Measurements from ENCODE around the gene SOHLH1.

The SOHLH1 gene

DNA sequence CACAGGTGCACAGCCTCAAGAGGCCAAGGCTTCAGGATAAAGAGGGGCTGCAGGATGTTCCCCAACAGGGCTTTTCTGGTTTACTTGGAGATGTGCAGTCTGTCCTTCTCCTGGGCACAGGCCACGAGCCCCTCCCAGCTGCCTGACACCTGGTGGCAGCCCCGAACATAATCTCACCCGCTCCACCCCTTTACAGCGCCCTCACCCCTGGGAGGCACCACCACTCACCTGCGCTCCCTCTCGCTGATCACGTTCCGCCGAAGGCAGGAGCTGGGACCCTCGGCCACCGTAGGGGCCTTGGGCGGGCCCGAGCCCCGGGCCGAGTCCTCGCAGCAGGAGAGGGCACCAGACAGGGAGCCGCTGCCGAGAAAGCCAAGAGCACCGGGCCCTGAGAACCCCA is 514 bp downstream of the SOHLH1 start:
- Histone ChIP-seq H3K9me3 (ENCODE audit: control insufficient read depth, low read depth, low read length) (no peaks in the 10 kb centered on the region), H3K4me1 (ENCODE audit: control insufficient read depth, low read depth, low read length) (no peaks in the 10 kb centered on the region), H3K27ac (ENCODE audit: low read length) (no peak overlapping the region), H3K36me3 (ENCODE audit: control insufficient read depth, low read depth, low read length) (no peaks in the 10 kb centered on the region), H3K4me3 (ENCODE audit: low read length) (no peak overlapping the region), H3K27me3 (ENCODE audit: control insufficient read depth, insufficient read depth, low read length) (peaks cover 26% of the 10 kb centered on the region), H3K9ac (ENCODE audit: low read length) (no peak overlapping the region)

DNA sequence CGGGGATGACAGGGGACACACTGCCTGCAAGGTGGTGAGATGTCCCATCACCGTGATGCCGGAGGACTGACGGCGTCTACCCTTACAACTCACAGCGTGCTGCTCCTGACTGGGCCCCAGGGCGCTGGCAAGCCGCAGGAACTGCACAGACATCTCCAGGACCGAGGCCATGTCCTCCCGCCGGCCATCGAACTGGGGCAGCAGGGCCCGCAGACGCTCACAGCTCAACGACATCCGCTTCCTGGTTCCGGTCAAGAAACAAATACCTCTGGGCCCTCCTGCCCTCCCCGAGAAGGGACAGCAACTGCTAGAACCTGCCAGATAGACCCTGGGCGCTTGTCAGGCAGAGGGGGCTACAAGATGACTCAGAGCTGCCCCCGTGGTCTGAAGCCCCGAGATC is 1.0 kb downstream of the SOHLH1 start:
- H3K4me1 ChIP-seq (ENCODE audit: control insufficient read depth, low read depth, low read length) = no peaks in the 10 kb centered on the region
- H3K27me3 ChIP-seq (ENCODE audit: control insufficient read depth, insufficient read depth, low read length) = peaks cover 22% of the 10 kb centered on the region
- H3K4me3 ChIP-seq (ENCODE audit: low read length) = no peak overlapping the region
- H3K27ac ChIP-seq (ENCODE audit: low read length) = no peak overlapping the region
- no peaks in the 10 kb centered on the region for H3K36me3 ChIP-seq (ENCODE audit: control insufficient read depth, low read depth, low read length)
- H3K9ac ChIP-seq (ENCODE audit: low read length) = no peak overlapping the region
- no peaks in the 10 kb centered on the region for H3K9me3 ChIP-seq (ENCODE audit: control insufficient read depth, low read depth, low read length)

DNA sequence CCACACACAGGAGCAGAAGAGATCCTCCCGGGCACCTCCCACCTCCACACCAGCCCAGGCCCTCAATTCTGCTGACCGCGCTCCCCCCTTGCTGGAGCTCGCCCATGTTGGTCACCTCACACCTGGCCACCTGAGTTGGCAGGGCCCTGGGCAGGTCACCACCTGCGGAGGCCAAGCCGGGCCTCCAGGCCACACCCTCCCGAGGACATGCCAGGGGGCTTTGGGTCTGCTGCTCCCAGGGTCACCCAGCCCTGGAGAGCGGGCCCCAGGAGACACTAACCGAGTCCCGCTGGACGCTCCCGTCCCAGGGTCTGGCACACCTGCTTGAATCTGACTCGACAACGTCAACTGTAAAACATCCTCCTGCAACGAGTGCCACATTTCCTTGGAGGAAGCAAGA is 2.1 kb downstream of the SOHLH1 start:
- no peak overlapping the region for H3K4me3 ChIP-seq (ENCODE audit: low read length)
- H3K36me3 ChIP-seq (ENCODE audit: control insufficient read depth, low read depth, low read length) = no peaks in the 10 kb centered on the region
- no peak overlapping the region for H3K9ac ChIP-seq (ENCODE audit: low read length)
- no peak overlapping the region for H3K27ac ChIP-seq (ENCODE audit: low read length)
- peaks cover 12% of the 10 kb centered on the region for H3K27me3 ChIP-seq (ENCODE audit: control insufficient read depth, insufficient read depth, low read length)
- H3K4me1 ChIP-seq (ENCODE audit: control insufficient read depth, low read depth, low read length) = no peaks in the 10 kb centered on the region
- H3K9me3 ChIP-seq (ENCODE audit: control insufficient read depth, low read depth, low read length) = no peaks in the 10 kb centered on the region

DNA sequence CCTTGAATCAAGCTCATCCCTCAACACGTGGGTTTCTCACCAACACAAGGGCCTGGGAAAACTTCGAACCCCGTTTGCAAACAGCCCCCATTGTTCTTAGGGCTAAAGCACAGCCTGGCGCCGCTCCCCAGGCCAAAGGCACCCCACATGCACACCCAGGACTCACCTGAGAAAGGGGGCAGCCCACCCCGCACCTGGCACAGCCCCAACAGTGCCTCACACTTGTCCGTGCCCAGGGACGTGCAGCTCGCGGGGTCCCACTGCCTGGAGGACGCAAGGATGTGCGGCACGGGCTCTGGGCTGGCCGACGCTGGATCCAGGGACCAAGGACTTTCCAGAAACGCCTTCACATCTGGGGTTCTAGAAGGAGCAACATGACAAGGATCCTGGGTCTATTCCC is 2.8 kb downstream of the SOHLH1 start:
- no peak overlapping the region for H3K4me3 ChIP-seq (ENCODE audit: low read length)
- H3K4me1 ChIP-seq (ENCODE audit: control insufficient read depth, low read depth, low read length) = no peaks in the 10 kb centered on the region
- peaks cover 9% of the 10 kb centered on the region for H3K27me3 ChIP-seq (ENCODE audit: control insufficient read depth, insufficient read depth, low read length)
- no peak overlapping the region for H3K27ac ChIP-seq (ENCODE audit: low read length)
- no peaks in the 10 kb centered on the region for H3K9me3 ChIP-seq (ENCODE audit: control insufficient read depth, low read depth, low read length)
- H3K36me3 ChIP-seq (ENCODE audit: control insufficient read depth, low read depth, low read length) = no peaks in the 10 kb centered on the region
- no peak overlapping the region for H3K9ac ChIP-seq (ENCODE audit: low read length)

DNA sequence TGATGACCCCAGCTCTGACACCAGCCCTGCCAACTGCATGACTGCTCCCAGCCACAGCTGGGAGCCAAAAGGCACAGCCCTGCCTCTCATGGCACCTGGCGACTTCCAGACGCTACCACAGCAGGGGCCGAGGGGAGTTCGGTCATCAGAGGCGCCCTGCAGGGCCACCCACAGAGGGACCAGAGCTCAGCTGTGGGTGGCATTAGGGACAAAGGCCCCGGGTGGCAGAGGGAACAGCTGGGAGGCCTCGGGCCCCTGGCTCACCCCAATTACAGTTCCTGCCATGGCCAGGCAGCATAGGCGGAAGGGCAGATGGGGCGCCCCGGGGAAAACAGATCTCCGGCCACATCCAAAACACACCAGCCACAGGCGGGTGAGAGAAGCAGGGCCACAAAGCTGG is 3.6 kb downstream of the SOHLH1 start:
- Histone ChIP-seq H3K9me3 (ENCODE audit: control insufficient read depth, low read depth, low read length) (no peaks in the 10 kb centered on the region), H3K4me1 (ENCODE audit: control insufficient read depth, low read depth, low read length) (no peaks in the 10 kb centered on the region), H3K36me3 (ENCODE audit: control insufficient read depth, low read depth, low read length) (no peaks in the 10 kb centered on the region), H3K27me3 (ENCODE audit: control insufficient read depth, insufficient read depth, low read length) (peaks cover 1% of the 10 kb centered on the region), H3K4me3 (ENCODE audit: low read length) (no peak overlapping the region), H3K9ac (ENCODE audit: low read length) (no peak overlapping the region), H3K27ac (ENCODE audit: low read length) (no peak overlapping the region)

DNA sequence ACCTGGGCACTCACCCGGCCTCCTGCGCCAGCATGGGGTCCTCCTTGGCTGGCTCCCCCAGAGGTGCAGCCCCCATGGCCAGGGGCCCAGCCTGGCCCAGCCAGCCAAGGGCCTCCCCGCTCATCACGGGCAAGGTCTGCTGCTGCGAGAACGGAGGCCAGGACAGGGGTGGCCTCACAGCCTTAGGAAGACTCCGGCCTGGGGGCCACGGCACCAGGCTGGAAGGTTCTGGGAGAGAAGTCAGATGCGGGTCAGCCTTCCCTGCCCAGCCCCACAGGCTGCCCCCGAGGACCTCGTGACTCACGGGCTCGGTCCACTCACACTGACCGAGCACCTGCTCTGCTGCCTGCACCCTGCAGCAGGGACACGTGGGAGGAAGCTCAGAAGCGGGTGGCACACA is 4.2 kb downstream of the SOHLH1 start:
- no peak overlapping the region for H3K4me3 ChIP-seq (ENCODE audit: low read length)
- no peak overlapping the region for H3K9ac ChIP-seq (ENCODE audit: low read length)
- H3K36me3 ChIP-seq (ENCODE audit: control insufficient read depth, low read depth, low read length) = no peaks in the 10 kb centered on the region
- no peaks in the 10 kb centered on the region for H3K4me1 ChIP-seq (ENCODE audit: control insufficient read depth, low read depth, low read length)
- H3K27ac ChIP-seq (ENCODE audit: low read length) = no peak overlapping the region
- no peaks in the 10 kb centered on the region for H3K9me3 ChIP-seq (ENCODE audit: control insufficient read depth, low read depth, low read length)
- H3K27me3 ChIP-seq (ENCODE audit: control insufficient read depth, insufficient read depth, low read length) = no peaks in the 10 kb centered on the region

DNA sequence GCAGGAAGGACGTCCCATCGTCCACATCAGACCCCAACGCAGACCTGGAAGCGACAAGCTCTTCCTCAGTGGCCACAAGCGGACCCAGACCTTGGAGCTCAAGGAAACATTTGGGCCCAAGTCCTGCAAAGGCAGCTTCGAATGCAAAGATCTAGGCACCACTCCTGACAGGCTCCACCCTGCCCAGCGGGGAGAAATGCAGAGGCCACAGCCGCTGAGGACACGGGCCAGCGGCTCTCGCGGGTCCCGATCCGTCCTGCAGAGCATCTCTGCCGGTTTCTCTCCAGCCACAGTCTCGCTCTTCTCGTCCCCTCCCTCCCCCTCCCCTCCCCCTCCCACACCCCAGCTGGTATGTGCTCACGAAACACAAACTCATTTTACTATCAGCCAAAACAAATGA is 4.9 kb downstream of the SOHLH1 start:
- H3K27me3 ChIP-seq (ENCODE audit: control insufficient read depth, insufficient read depth, low read length) = no peaks in the 10 kb centered on the region
- H3K36me3 ChIP-seq (ENCODE audit: control insufficient read depth, low read depth, low read length) = no peaks in the 10 kb centered on the region
- no peaks in the 10 kb centered on the region for H3K4me1 ChIP-seq (ENCODE audit: control insufficient read depth, low read depth, low read length)
- no peak overlapping the region for H3K27ac ChIP-seq (ENCODE audit: low read length)
- H3K9me3 ChIP-seq (ENCODE audit: control insufficient read depth, low read depth, low read length) = no peaks in the 10 kb centered on the region
- no peak overlapping the region for H3K9ac ChIP-seq (ENCODE audit: low read length)
- H3K4me3 ChIP-seq (ENCODE audit: low read length) = no peak overlapping the region

DNA sequence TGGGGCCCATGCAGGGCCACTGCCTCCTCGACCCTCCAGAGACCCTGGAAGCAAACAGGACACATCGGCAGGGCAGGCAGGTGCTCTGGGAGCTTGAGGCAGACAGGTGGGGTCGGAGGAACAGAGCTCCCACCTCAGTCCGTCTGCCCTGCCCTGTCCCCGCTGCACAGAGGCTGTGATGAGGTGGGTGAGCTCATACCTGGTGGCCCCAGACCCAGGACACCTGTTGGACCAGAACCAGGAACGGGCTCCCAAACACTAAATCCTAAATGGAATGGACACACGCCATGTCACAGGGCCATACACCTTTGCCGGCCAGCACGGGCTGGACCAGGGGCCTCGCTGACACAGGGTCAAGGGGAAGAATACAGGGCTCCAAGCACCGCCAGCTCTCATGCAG is 5.5 kb downstream of the SOHLH1 start:
- no peak overlapping the region for H3K4me3 ChIP-seq (ENCODE audit: low read length)
- no peaks in the 10 kb centered on the region for H3K36me3 ChIP-seq (ENCODE audit: control insufficient read depth, low read depth, low read length)
- no peaks in the 10 kb centered on the region for H3K4me1 ChIP-seq (ENCODE audit: control insufficient read depth, low read depth, low read length)
- H3K9me3 ChIP-seq (ENCODE audit: control insufficient read depth, low read depth, low read length) = no peaks in the 10 kb centered on the region
- no peak overlapping the region for H3K27ac ChIP-seq (ENCODE audit: low read length)
- H3K9ac ChIP-seq (ENCODE audit: low read length) = no peak overlapping the region
- H3K27me3 ChIP-seq (ENCODE audit: control insufficient read depth, insufficient read depth, low read length) = no peaks in the 10 kb centered on the region

DNA sequence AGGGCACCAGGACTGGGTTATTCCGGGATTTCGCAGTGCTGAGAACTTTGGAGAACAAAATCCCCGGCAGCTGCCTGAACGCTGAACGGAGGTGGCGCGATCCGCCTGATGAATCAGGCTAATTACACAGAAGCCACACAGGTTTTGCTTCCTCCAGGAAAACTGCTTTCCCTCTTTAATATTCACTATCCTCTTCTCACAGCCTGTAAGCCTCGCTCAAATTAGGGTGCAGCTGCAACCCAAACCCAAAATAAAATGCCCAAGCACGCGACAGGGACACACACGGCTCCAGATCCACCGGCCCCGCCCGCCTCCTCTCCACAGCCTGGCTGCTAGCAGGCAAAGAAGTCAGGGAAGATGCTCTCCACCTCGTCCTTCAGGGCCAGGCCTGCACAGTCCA is 6.0 kb downstream of the SOHLH1 start:
- Histone ChIP-seq H3K4me3 (ENCODE audit: low read length) (no peak overlapping the region), H3K27me3 (ENCODE audit: control insufficient read depth, insufficient read depth, low read length) (no peaks in the 10 kb centered on the region)

DNA sequence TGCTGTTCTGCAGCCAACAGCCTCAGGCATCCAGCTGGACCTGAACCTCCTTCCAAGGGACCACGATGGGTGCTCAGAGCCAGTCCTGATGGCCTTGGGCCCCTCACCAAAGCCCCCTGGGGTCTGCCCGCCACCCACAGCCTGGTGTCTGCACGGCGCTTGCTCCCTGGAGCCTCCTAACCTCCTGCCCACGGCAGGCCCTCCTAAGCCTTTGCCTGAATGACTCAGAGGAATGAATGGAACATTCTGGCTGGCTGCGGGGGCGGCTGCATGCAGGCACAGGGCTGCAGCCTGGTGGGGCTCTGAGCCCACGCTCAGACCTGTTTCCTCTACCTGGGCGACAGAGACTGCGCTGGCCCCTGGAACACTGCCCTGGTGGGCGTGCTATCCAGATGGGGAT is 6.9 kb downstream of the SOHLH1 start:
- Histone ChIP-seq H3K27ac (ENCODE audit: low read length) (no peak overlapping the region), H3K9me3 (ENCODE audit: control insufficient read depth, low read depth, low read length) (no peaks in the 10 kb centered on the region), H3K4me1 (ENCODE audit: control insufficient read depth, low read depth, low read length) (no peaks in the 10 kb centered on the region), H3K4me3 (ENCODE audit: low read length) (no peak overlapping the region), H3K36me3 (ENCODE audit: control insufficient read depth, low read depth, low read length) (no peaks in the 10 kb centered on the region), H3K9ac (ENCODE audit: low read length) (no peak overlapping the region), H3K27me3 (ENCODE audit: control insufficient read depth, insufficient read depth, low read length) (no peaks in the 10 kb centered on the region)

More for the DNA sequence above, 6.0 kb downstream of the SOHLH1 start:
- Histone ChIP-seq H3K9ac (ENCODE audit: low read length) (no peak overlapping the region), H3K27ac (ENCODE audit: low read length) (no peak overlapping the region), H3K36me3 (ENCODE audit: control insufficient read depth, low read depth, low read length) (no peaks in the 10 kb centered on the region), H3K9me3 (ENCODE audit: control insufficient read depth, low read depth, low read length) (no peaks in the 10 kb centered on the region), H3K4me1 (ENCODE audit: control insufficient read depth, low read depth, low read length) (no peaks in the 10 kb centered on the region)

DNA sequence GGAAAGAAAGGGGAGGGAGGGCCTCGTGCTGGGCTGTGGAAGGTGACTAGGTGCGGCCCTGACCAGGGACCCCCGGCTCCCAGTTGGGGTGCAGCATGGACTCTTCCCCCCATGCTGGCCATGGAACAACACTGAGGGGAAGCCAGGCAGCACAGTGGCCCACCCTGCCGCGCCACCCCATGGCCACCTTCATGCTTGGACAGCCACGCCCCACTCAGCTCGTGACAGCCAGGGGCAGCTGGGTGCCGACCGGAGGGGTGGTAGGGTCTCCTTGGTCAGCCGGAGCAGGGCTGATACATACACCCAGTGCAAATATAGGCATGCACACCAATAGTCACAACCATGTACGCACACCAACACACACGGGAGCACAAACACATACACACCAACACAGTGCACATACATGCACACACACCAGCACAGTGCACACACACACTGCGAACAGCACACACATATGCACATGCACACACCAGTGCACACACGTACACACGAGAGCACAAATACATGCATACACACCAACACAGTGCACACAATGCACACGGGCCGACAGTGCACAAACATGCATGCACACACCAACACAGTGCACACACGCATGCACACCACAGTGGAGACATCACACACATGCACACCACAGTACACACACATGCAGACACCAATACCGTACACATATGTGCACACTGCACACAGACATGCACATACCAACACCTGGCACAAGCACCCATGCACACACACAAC is 8.3 kb downstream of the SOHLH1 start:
- Histone ChIP-seq H3K4me1 (ENCODE audit: control insufficient read depth, low read depth, low read length) (no peaks in the 10 kb centered on the region), H3K9me3 (ENCODE audit: control insufficient read depth, low read depth, low read length) (no peaks in the 10 kb centered on the region), H3K27ac (ENCODE audit: low read length) (no peak overlapping the region), H3K9ac (ENCODE audit: low read length) (no peak overlapping the region), H3K4me3 (ENCODE audit: low read length) (no peak overlapping the region), H3K36me3 (ENCODE audit: control insufficient read depth, low read depth, low read length) (no peaks in the 10 kb centered on the region), H3K27me3 (ENCODE audit: control insufficient read depth, insufficient read depth, low read length) (no peaks in the 10 kb centered on the region)

DNA sequence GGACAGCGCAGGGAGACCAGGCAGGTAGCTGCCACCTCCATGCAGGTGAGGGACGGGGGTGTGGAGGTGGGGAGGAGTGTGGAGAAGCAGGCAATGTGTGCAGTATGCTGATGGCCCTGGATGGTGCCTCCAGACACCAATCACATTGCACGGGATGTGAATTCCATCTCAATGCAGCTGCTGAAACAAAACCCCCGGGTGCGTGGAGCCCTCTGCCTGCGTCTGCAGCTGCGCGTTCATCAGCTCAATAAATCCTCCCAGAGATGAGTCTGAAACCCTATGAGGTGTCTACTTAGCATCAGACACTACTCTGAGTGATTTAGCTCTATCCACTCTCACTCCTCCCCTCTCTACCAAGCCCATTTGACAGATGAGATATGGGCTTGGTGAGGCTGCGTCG is 10.3 kb downstream of the SOHLH1 start:
- Histone ChIP-seq H3K27me3 (ENCODE audit: control insufficient read depth, insufficient read depth, low read length) (no peaks in the 10 kb centered on the region), H3K4me3 (ENCODE audit: low read length) (no peak overlapping the region), H3K27ac (ENCODE audit: low read length) (no peak overlapping the region), H3K9ac (ENCODE audit: low read length) (no peak overlapping the region), H3K36me3 (ENCODE audit: control insufficient read depth, low read depth, low read length) (no peaks in the 10 kb centered on the region), H3K9me3 (ENCODE audit: control insufficient read depth, low read depth, low read length) (no peaks in the 10 kb centered on the region), H3K4me1 (ENCODE audit: control insufficient read depth, low read depth, low read length) (no peaks in the 10 kb centered on the region)

Data from iPS-18a (cell line).